ENCODE measurements around the gene AKAP12. TPM values are rescaled to one million over a fixed set of nuclear protein-coding genes. Genes with fewer than 3 reads are reported as not detected.

The AKAP12 gene, protein sequence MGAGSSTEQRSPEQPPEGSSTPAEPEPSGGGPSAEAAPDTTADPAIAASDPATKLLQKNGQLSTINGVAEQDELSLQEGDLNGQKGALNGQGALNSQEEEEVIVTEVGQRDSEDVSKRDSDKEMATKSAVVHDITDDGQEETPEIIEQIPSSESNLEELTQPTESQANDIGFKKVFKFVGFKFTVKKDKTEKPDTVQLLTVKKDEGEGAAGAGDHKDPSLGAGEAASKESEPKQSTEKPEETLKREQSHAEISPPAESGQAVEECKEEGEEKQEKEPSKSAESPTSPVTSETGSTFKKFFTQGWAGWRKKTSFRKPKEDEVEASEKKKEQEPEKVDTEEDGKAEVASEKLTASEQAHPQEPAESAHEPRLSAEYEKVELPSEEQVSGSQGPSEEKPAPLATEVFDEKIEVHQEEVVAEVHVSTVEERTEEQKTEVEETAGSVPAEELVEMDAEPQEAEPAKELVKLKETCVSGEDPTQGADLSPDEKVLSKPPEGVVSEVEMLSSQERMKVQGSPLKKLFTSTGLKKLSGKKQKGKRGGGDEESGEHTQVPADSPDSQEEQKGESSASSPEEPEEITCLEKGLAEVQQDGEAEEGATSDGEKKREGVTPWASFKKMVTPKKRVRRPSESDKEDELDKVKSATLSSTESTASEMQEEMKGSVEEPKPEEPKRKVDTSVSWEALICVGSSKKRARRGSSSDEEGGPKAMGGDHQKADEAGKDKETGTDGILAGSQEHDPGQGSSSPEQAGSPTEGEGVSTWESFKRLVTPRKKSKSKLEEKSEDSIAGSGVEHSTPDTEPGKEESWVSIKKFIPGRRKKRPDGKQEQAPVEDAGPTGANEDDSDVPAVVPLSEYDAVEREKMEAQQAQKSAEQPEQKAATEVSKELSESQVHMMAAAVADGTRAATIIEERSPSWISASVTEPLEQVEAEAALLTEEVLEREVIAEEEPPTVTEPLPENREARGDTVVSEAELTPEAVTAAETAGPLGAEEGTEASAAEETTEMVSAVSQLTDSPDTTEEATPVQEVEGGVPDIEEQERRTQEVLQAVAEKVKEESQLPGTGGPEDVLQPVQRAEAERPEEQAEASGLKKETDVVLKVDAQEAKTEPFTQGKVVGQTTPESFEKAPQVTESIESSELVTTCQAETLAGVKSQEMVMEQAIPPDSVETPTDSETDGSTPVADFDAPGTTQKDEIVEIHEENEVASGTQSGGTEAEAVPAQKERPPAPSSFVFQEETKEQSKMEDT (N-terminal part only)
- under 1 TPM in 2 of 3 donors, not detected in 1; 0.19 to 0.21 TPM for polyA plus RNA-seq

DNA sequence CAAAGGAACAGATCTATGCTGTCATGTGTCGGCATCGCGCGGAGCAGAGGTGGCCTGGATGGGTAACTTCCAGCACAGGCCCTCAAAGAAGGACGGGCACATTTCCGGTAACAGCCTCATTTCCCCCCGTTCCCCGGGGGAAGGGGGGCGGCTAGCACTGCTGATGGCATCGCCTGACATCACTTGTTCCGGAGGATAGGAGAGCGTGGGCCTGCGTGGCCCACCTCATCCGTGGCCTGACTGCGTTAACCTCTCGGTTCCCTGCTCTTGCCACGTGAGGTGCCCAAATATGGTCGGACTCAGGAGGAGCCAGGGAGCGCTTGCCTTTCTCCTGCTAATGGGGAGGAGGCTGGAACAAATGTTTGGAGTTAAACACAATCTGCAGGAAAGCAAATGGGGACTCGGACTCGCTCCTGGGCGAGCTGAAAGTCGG, at the start of gene AKAP12:
Gene AKAP12, plus strand, starts transcription at position 365 of the 433 bp plus-strand sequence. CDS start 596 bp downstream, outside the sequence.
- Mint-ChIP-seq H3K4me3 (peak within 1 kb of the TSS in 1 of 5 donors; percentile 13), H3K27me3 (ENCODE audit: low read depth in 3 of 3) (peaks cover 6 to 18% (median 14%) of the 10 kb centered on the region in 3 donors), H3K36me3 (no peaks in the 10 kb centered on the region), H3K9me3 (no peaks in the 10 kb centered on the region), H3K27ac (no peak within 1 kb of the TSS), H3K4me1 (peaks cover 4 to 5% of the 10 kb centered on the region in 2 donors)
- DNase-seq, result no peak

DNA sequence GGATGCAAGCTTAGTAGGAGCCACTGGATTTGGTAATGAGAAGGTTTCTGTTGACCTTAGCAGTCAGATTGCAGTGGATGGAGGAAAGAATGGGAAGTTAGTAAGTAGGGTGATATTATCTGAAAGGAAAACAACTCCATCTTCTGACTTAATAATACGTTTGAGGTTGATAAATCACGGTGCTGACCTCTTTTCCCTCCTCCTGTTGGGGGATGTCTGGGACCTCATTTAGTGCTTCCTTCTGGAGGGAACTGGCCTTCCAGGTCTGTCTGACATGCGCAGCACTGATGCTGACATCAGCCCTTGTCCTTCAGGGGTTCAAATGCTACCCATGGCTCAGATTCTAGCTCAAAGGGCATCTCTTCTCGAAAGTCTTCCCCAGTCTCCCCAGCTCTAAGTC, 48.2 kb upstream of the AKAP12 start:
- DNase-seq, result no peak
- H3K4me1 Mint-ChIP-seq, result no peaks in the 10 kb centered on the region
- no peaks in the 10 kb centered on the region for H3K36me3 Mint-ChIP-seq
- H3K27me3 Mint-ChIP-seq (ENCODE audit: low read depth in 3 of 3), result peaks cover 4 to 5% (median 5%) of the 10 kb centered on the region in 3 donors
- no peak overlapping the region for H3K4me3 Mint-ChIP-seq
- no peak overlapping the region for H3K27ac Mint-ChIP-seq
- no peaks in the 10 kb centered on the region for H3K9me3 Mint-ChIP-seq

DNA sequence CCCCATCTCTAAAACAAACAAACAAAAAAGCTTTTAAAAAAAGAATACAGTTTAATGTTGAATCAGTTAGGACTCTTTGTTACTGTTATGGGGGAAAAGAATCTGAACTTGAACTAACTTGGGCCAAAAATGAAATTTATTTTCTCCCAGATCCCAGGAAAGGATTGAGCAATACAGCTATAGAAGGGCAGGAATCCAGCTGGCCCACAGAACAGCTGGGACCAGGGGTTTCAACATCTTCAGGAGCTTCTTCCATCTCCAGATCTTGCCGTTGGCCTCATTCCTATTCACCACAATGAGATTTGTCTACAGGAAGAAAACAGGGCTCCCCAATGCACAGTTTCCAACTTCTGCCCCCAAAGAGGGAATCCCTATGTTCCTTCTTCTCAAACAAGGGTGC, 43.2 kb upstream of the AKAP12 start:
- no peaks in the 10 kb centered on the region for H3K4me1 Mint-ChIP-seq
- H3K27me3 Mint-ChIP-seq (ENCODE audit: low read depth in 3 of 3), result peaks cover 0 to 3% (median 2%) of the 10 kb centered on the region in 3 donors
- no peak for DNase-seq
- H3K36me3 Mint-ChIP-seq, result no peaks in the 10 kb centered on the region
- H3K4me3 Mint-ChIP-seq, result no peak overlapping the region
- H3K9me3 Mint-ChIP-seq, result no peaks in the 10 kb centered on the region
- no peak overlapping the region for H3K27ac Mint-ChIP-seq

DNA sequence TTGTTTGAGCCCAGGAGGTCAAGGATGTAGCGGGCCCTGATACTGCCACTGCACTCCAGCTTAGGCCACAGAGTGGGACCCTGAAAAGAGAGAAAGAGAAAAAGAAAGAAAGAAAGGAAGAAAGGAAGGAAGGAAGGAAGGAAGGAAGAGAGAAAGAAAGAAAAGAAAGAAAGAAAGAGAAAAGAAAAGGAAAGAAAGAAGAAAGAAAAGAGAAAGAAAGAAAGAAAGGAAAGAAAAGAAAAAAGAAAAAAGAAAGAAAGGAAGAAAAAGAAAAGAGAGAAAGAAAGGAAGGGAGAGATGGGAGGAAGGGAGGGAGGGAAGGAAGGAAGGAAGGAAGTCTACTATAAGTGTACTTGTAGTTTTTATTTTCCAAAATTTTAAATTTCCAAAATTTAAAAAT, 42.2 kb upstream of the AKAP12 start:
- H3K9me3 Mint-ChIP-seq, result no peaks in the 10 kb centered on the region
- H3K27me3 Mint-ChIP-seq (ENCODE audit: low read depth in 3 of 3), result peaks cover 0 to 6% (median 2%) of the 10 kb centered on the region in 3 donors
- DNase-seq, result no peak
- H3K27ac Mint-ChIP-seq, result no peak overlapping the region
- no peaks in the 10 kb centered on the region for H3K4me1 Mint-ChIP-seq
- H3K36me3 Mint-ChIP-seq, result no peaks in the 10 kb centered on the region
- H3K4me3 Mint-ChIP-seq, result no peak overlapping the region

DNA sequence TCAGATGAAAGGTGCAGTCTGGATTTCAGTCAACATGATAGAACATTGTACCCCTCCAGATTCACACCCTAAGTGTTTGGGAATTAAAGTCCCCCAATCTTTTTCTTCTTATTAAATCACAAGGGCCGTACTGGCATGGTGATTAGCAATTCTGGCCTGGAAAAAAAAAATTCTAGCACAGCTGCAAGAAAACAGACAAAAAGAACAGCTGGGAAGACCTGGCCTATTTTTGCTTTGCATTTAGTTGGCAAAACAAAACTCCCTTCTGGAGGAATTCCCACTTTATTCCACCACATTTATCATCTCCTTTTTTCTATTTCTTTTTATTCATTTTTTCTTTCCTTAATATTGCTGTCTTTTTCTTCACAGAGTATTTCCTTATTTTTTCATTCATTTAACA, 39.8 kb upstream of the AKAP12 start:
- peaks cover 0 to 6% (median 2%) of the 10 kb centered on the region in 3 donors for H3K27me3 Mint-ChIP-seq (ENCODE audit: low read depth in 3 of 3)
- no peaks in the 10 kb centered on the region for H3K36me3 Mint-ChIP-seq
- H3K4me1 Mint-ChIP-seq, result no peaks in the 10 kb centered on the region
- no peak overlapping the region for H3K27ac Mint-ChIP-seq
- no peak for DNase-seq
- H3K9me3 Mint-ChIP-seq, result no peaks in the 10 kb centered on the region
- H3K4me3 Mint-ChIP-seq, result no peak overlapping the region

DNA sequence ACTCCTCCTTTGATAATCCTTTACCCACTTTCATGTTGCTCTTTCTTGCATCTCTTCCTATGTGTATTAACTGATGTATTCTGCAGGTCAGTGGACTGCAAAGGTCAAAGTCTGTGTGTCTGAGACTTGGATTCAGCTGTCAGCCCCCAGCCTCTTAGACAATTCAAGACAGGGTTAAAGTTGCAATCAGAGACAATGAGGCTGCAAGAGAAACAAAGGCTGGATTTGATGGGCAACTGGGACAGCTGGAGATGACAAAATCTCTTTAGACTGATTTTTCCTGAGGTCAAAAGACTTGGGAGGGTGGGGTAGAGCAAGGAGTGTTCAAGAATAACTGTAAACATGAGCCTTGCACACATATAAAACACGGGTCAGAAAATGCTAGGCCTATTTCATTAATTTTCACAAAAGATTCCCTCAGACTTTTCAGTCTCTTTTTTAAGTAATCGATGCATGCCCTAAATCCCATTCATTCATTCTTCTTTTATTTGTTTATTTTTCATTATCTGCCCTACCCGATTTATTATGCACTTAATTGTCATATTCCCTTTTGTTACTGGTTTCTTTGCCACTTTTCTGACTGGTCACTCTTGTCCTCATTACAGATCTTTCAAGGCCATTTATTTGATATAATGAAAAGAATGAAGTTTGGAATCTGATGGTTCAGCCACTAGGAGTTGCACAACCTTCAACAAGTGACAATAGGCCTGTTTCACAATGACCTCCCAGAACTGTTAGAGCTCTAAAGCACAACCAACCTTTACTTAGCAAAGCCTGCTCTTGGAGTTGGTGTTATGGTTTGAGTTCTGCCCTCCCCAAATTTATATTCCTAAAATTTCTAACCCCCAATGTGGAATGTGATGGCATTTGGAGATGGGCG, 33.8 kb upstream of the AKAP12 start:
- DNase-seq, result no peak
- Mint-ChIP-seq H3K9me3 (peaks cover 0 to 1% (median 0%) of the 10 kb centered on the region in 6 donors), H3K27ac (no peak overlapping the region), H3K4me1 (no peaks in the 10 kb centered on the region), H3K36me3 (no peaks in the 10 kb centered on the region), H3K27me3 (ENCODE audit: low read depth in 3 of 3) (peaks cover 2 to 22% (median 8%) of the 10 kb centered on the region in 3 donors), H3K4me3 (no peak overlapping the region)

DNA sequence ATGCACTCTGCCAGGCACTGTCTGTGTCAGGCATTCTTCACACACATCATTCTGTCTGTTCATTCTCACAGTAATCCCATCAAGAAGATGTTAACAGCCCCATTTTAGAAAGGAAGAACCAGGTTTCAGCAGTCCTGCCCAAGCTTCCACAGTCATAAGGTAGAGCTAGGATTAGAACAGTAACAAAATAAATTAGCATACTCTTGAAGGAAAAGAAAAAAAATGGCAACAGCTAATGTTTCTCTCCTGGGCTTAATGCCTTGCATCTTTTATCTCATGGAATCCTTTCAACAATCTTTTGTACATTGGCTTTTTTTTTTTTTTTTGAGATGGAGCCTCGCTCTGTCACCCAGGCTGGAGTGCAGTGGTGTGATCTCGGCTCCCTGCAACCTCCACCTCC, 32.1 kb upstream of the AKAP12 start:
- Mint-ChIP-seq H3K9me3 (peaks cover 0 to 4% (median 0%) of the 10 kb centered on the region in 6 donors), H3K4me1 (no peaks in the 10 kb centered on the region), H3K27ac (no peak overlapping the region), H3K27me3 (ENCODE audit: low read depth in 3 of 3) (peaks cover 2 to 18% (median 8%) of the 10 kb centered on the region in 3 donors), H3K36me3 (no peaks in the 10 kb centered on the region), H3K4me3 (no peak overlapping the region)
- DNase-seq, result no peak

DNA sequence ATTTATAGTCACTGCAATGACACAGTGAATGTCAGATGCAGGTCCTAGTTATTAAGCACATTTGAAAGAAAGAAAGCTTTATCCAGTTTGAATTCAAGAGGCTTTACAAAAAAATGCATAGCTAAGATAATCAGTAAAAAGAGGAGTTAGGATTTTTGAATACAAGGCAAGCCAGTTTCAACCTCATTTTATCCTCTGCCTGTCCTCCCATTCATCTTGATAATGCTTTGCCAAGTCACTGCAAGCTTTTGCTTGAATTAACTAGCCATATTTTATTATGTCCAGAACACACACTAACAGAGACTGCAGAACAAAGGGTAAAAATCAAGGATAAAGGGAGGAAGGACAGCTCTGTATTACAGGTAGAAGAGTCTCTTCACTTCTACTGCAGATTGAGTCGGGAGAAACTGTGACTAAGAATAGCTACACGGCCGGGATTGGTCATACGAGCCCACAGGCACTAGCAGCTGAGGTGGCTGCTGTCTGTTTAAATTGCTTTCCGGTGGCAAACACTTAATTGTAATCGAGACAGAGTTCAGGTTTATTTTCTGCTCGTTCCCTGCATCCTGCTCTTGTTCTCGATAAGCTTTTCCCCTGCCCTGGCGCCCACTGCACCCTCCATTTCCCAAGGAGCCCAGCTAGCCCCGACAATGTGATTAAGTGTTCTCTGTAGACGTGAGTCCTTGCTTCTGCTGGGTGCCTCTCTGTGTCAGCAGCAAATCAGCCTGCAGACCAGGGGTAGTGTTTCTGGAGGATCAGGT, 30.5 kb upstream of the AKAP12 start:
- no peaks in the 10 kb centered on the region for H3K4me1 Mint-ChIP-seq
- no peak for DNase-seq
- H3K36me3 Mint-ChIP-seq, result no peaks in the 10 kb centered on the region
- peaks cover 0 to 4% (median 0%) of the 10 kb centered on the region in 6 donors for H3K9me3 Mint-ChIP-seq
- no peak overlapping the region for H3K4me3 Mint-ChIP-seq
- H3K27ac Mint-ChIP-seq, result no peak overlapping the region
- peaks cover 4 to 18% (median 8%) of the 10 kb centered on the region in 3 donors for H3K27me3 Mint-ChIP-seq (ENCODE audit: low read depth in 3 of 3)

DNA sequence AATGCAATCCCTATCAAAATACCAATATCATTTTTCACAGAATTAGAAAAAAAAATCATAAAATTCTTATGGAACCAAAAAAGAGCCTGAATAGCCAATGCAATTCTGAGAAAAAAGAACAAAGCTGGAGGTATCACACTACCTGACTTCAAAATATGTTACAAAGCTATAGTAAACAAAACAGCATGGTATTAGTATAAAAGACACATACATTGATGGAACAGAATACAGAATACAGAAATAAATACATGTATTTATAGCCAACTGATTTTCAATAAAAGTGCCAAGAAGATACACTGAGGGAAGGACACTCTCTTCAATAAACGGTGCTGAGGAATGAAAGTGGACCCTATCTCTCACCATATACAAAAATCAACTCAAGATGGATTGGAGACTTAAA, 28.7 kb upstream of the AKAP12 start:
- Mint-ChIP-seq H3K27ac (no peak overlapping the region), H3K36me3 (no peaks in the 10 kb centered on the region), H3K27me3 (ENCODE audit: low read depth in 3 of 3) (peaks cover 4 to 18% (median 6%) of the 10 kb centered on the region in 3 donors), H3K4me3 (no peak overlapping the region), H3K9me3 (peaks cover 0 to 4% (median 0%) of the 10 kb centered on the region in 6 donors), H3K4me1 (no peaks in the 10 kb centered on the region)
- DNase-seq, result no peak

DNA sequence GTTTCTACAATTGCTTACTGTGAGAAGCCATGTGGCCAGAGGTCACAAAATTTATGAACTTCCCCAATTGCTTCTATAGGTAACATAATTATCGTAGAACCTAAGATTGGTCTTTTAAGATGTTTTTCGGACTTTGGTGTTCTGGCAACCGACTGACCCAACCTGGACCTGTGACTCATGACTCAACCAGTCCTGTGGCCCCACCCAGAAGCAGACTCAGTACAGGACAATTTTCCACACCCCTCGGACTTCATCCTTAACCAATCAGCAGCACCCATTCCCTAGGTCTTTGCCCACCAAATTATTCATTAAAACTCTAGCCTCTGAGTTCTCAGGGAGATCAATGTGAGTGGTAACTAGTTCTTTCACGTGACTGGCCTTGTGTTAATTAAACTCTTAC, 26.4 kb upstream of the AKAP12 start:
- H3K4me3 Mint-ChIP-seq, result no peak overlapping the region
- peaks cover 1 to 20% (median 2%) of the 10 kb centered on the region in 3 donors for H3K27me3 Mint-ChIP-seq (ENCODE audit: low read depth in 3 of 3)
- no peak for DNase-seq
- peaks cover 0 to 4% (median 0%) of the 10 kb centered on the region in 6 donors for H3K9me3 Mint-ChIP-seq
- no peak overlapping the region for H3K27ac Mint-ChIP-seq
- no peaks in the 10 kb centered on the region for H3K4me1 Mint-ChIP-seq
- H3K36me3 Mint-ChIP-seq, result no peaks in the 10 kb centered on the region

DNA sequence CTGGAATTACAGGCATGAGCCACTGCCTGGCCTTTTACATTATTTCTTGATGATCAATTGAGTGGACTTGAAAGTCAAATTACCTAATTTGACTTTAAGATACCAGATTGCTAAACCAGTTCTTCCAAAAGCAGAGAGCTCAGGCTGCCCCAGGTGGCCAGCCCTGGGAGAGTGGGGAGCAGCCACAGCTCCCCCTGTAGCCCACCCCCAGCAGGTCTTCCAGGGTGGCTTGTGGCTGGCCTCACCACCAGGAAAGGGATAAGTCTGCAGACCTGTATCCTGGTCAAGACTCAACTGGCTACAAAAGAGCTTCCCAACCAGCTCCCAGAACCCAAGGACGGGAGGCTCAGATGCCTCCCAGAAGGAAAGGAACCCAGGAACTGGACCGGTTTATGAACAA, 23.8 kb upstream of the AKAP12 start:
- Mint-ChIP-seq H3K27ac (no peak overlapping the region), H3K4me1 (no peaks in the 10 kb centered on the region), H3K27me3 (ENCODE audit: low read depth in 3 of 3) (peaks cover 1 to 3% (median 2%) of the 10 kb centered on the region in 3 donors), H3K9me3 (peaks cover 0 to 4% (median 0%) of the 10 kb centered on the region in 6 donors), H3K4me3 (no peak overlapping the region), H3K36me3 (no peaks in the 10 kb centered on the region)
- DNase-seq, result no peak

DNA sequence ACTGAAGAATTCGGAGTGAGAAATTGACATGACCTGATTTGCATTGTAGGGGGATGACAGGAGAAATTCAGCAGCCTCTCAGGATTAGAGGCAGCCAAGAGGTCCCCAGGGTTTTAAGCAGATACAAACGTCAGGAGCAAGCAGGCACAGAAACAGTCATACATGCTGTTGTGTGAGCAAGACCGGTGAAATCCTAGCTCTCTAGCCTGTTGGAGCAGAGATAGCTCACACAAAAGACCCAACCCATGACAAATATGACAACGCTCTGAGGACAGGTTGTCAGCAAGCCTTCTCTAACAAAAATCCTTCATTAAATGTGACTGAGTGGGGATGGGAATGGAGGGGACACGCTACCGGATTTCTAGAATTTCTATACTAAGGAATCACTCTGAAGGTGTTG, 23.0 kb upstream of the AKAP12 start:
- Mint-ChIP-seq H3K4me3 (no peak overlapping the region), H3K27ac (no peak overlapping the region), H3K36me3 (no peaks in the 10 kb centered on the region), H3K4me1 (no peaks in the 10 kb centered on the region), H3K27me3 (ENCODE audit: low read depth in 3 of 3) (peaks cover 1 to 3% (median 2%) of the 10 kb centered on the region in 3 donors), H3K9me3 (no peaks in the 10 kb centered on the region)
- DNase-seq, result no peak

Measured in immature natural killer cell (primary cell).